Stomach (tissue), 9 donors: ENCODE results near the gene POLR1H. TPM values are rescaled to one million over a fixed set of nuclear protein-coding genes. Genes with fewer than 3 reads are reported as not detected.

Experiments used
- DNase-seq, 2 donors: peaks; one replicate each; pipeline versions ENCODE4 v3.0.0 to v3.0.0-alpha.2; 2013 to 2019
- H3K27ac ChIP-seq, 5 donors: fragments of 200-600 bp in 4 of 5; sonication (generic) in 4 of 5; one replicate each; pipeline ENCODE4 v1.5.1; 2013 to 2019; ENCODE audit warnings: mild to moderate bottlenecking in 1 of 5, moderate library complexity in 1 of 5
- H3K27me3 ChIP-seq, 3 donors: fragments of 200-600 bp; sonication (generic); one replicate each; pipeline ENCODE4 v1.5.1; 2017 to 2019; ENCODE audit warnings: mixed run types in 1 of 3
- H3K36me3 ChIP-seq, 4 donors: fragments of 200-600 bp; sonication (generic); 1 replicate in 3 of 4; 2 replicates in 1 of 4; pipeline ENCODE4 v1.5.1; 2016 to 2019
- H3K4me1 ChIP-seq, 4 donors: fragments of 200-600 bp; sonication (generic); one replicate each; pipeline ENCODE4 v1.5.1; 2016 to 2019
- H3K4me3 ChIP-seq, 4 donors: fragments of 200-600 bp; sonication (generic) in 3 of 4; one replicate each; pipeline ENCODE4 v1.5.1; 2016 to 2019; ENCODE audit warnings: mild to moderate bottlenecking in 1 of 4
- H3K9me3 ChIP-seq, 4 donors: fragments of 200-600 bp; sonication (generic); one replicate each; pipeline ENCODE4 v1.5.1; 2016 to 2019
- CTCF ChIP-seq, 7 experiments: fragments of 450-650 bp in 4 of 7; fragments of 200-600 bp in 3 of 7; sonication (generic) in 3 of 7; IDR thresholded peaks; one replicate each; pipeline ENCODE4 v1.5.1; 2016 to 2019; ENCODE audit warnings: antibody characterized with exemption in 7 of 7, control low read depth in 2 of 7, mild to moderate bottlenecking in 1 of 7
- EP300 ChIP-seq: sonication (generic); formaldehyde crosslinking; IDR thresholded peaks from one replicate; pipeline ENCODE4 v1.6.1; 2017; ENCODE audit warnings: antibody characterized with exemption
- POLR2A ChIP-seq, 4 donors: fragments of 450-650 bp; IDR thresholded peaks; one replicate each; pipeline ENCODE4 v1.6.1; 2016; ENCODE audit warnings: antibody characterized with exemption in 4 of 4, control low read depth in 2 of 4, mild to moderate bottlenecking in 1 of 4, moderate library complexity in 1 of 4
- POLR2AphosphoS5 ChIP-seq, 3 donors: sonication (generic); formaldehyde crosslinking; IDR thresholded peaks; one replicate each; pipeline ENCODE4 v1.6.1; 2016; ENCODE audit warnings: antibody characterized with exemption in 3 of 3
- WGBS, 5 donors: extraction: QIAGEN DNeasy Blood & Tissue Kit in 3 of 5; methylation state at CpG; one replicate each; pipeline versions ENCODE4 v1.1.5 to v1.1.7; 2013 to 2018; 5-methylcytosine and 5-hydroxymethylcytosine counted together
- intact Hi-C: fragments of 100-400 bp; cut with DNase I; formaldehyde crosslinking; loops from one replicate; pipeline ENCODE4 v1.15.1; 2023; ENCODE audit warnings: low total_unique reads
- polyA plus RNA-seq, 3 donors: library from polyadenylated mRNA; stranded (reverse); fragments of 200-250 nt; gene quantifications; one replicate each; pipeline ENCODE4 v1.2.3, GENCODE V29; 2013
- total RNA-seq, 5 donors: library from RNA; depleted of rRNA; stranded (reverse); fragments of >200 nt; gene quantifications; one replicate each; pipeline versions ENCODE4 v1.1.0 to v1.2.3, GENCODE V29; 2014 to 2016
- donor health status: healthy with polysubstance abuse.
- donor health status: Bipolar disorder and iron deficiency.
- donor health status: healthy.

POLR1H gene
- total and polyA plus RNA-seq, 8 donors: 4.1 to 65.1 (median 34.1) TPM

DNA sequence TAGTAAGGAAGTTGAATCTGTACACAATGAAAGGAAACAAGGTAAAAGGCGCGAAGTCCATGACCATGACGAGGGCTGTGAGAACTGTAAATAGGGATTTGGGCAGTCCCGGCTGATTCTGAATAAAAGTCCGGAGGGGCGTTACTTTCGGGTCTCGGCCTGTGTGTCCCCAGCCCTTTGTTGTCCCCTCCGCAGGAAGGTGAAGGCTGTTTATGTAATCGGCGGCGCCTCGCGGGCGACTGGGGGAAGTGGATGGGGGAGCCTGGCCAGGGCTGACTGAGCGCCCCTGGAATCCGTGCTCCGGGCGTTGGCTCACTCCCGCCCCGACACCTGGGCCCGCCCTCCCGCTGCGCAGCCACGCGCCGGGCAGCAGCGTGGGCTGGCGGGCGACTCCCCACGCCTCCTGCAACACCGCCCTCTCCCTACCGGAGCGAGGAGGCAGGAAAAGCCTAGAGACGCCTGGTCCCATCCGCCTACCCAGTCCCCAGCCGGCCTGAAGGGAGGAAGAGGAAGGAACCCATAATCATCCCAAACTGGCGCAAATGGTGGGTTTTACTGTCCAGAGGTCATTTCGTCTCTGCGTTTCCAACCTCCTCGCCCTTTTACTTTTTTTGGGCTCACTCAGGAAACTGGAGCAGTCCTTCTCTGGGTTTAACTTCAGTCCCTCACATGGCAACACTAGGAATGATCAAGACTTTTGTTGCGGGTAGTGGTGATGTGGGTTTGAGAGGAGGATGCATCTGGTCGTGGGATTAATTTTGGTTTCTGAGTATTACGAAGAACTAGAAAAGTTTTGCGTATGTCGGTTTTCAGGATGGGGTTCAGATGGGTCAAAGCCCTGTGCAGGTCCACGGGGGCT, 39.7 kb downstream of the POLR1H start:
- intact Hi-C loops: no loop called here
- H3K4me1 ChIP-seq: peaks cover 30 to 56% (median 38%) of the 10 kb centered on the region in 4 donors
- TF ChIP-seq CTCF (IDR thresholded peaks at IDR 0.05) (peak in 1 of 7 experiments; percentile 14), EP300 (no peak), POLR2AphosphoS5 (IDR thresholded peaks at IDR 0.05) (peak in 2 of 3 donors; percentile 43 to 76)
- no peaks in the 10 kb centered on the region for H3K36me3 ChIP-seq
- peak overlapping the region; percentile 73 to 82 (median 80) for H3K27ac ChIP-seq
- 1 to 3% (median 1%) methylated on average over 33 to 47 of the region's 47 CpGs for WGBS, 5 donors
- peak overlapping the region; percentile 39 to 50 (median 48) for H3K4me3 ChIP-seq
- no peaks in the 10 kb centered on the region for H3K9me3 ChIP-seq
- H3K27me3 ChIP-seq: peaks cover 1 to 81% (median 13%) of the 10 kb centered on the region in 3 donors
- DNase-seq: peak; percentile 76 to 91

GRCh38 chr6:30101444-30102413, 40.7 kb downstream of the POLR1H start:
- peak; percentile 90 to 95 for DNase-seq
- Histone ChIP-seq H3K27me3 (peaks cover 4 to 81% (median 13%) of the 10 kb centered on the region in 3 donors), H3K4me1 (peaks cover 30 to 56% (median 38%) of the 10 kb centered on the region in 4 donors), H3K36me3 (no peaks in the 10 kb centered on the region), H3K9me3 (no peaks in the 10 kb centered on the region), H3K27ac (peak overlapping the region; percentile 67 to 82 (median 80)), H3K4me3 (peak overlapping the region; percentile 39 to 50 (median 48))
- peak in 2 of 4 donors; percentile 14 to 67 for TF ChIP-seq POLR2A (IDR thresholded peaks at IDR 0.05)
- TF ChIP-seq CTCF (IDR thresholded peaks at IDR 0.05): no peak
- TF ChIP-seq EP300: no peak
- peak in 2 of 3 donors; percentile 84 to 87 for TF ChIP-seq POLR2AphosphoS5 (IDR thresholded peaks at IDR 0.05)
- intact Hi-C loops: no loop called here
- WGBS, 5 donors: 1 to 6% (median 3%) methylated on average over 40 to 51 of the region's 51 CpGs

DNA sequence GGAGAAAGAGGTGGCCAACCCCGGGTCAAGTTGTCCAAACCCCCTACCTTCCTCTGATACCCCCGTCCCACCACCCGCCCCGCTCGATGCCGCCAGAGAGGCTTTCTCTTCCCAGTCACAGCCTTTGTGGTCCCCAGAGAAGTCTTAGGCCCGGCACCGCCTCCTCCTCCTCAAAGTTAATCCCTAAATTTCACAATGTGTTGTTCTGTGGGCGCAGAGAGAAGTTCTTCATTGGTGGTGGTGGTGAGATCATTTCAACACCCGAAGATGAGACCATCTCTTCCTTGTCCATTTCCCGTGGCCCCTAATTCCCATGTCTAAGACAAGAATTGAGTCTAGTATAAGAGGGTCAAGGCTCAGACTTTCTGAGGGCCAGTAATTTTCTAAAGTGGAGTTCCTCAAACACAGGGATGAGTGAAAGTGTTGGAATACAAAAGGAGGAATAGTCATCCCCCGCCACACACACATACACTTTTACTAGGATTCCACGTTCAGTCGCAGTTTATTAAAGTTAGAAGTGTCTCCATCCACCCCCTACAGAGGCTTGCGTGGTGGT, 41.4 kb downstream of the POLR1H start:
- Histone ChIP-seq H3K27me3 (peaks cover 4 to 81% (median 13%) of the 10 kb centered on the region in 3 donors), H3K4me3 (peak overlapping the region; percentile 39 to 50 (median 48)), H3K4me1 (peaks cover 30 to 52% (median 38%) of the 10 kb centered on the region in 4 donors), H3K9me3 (no peaks in the 10 kb centered on the region), H3K27ac (peak overlapping the region; percentile 31 to 82 (median 80)), H3K36me3 (no peaks in the 10 kb centered on the region)
- DNase-seq: no peak
- intact Hi-C loops: no loop called here
- TF ChIP-seq POLR2AphosphoS5 (IDR thresholded peaks at IDR 0.05): no peak
- TF ChIP-seq CTCF (IDR thresholded peaks at IDR 0.05): no peak
- TF ChIP-seq POLR2A (IDR thresholded peaks at IDR 0.05): no peak
- no peak for TF ChIP-seq EP300
- 33 to 47% (median 35%) methylated on average over 14 to 15 of the region's 15 CpGs for WGBS, 5 donors
